ENCODE results near the gene PSMB4. TPM values are rescaled to one million over a fixed set of nuclear protein-coding genes. Genes with fewer than 3 reads are reported as not detected.
"Not testable (repeated sequence)": the region's sequence is repeated elsewhere in the genome, so short reads cannot be mapped to it uniquely, and the experiment has no call there.

Gene PSMB4
- polyA plus RNA-seq, 3 donors, result 69.6 to 316 (median 85.6) TPM

- no CpG with 5 or more reads among the region's 3 CpGs for WGBS (ENCODE audit: insufficient coverage)
- Histone ChIP-seq H3K4me3 (replicated peaks in 1 of 3; ENCODE audit: low read depth in 2 of 3, low read length in 3 of 3) (no peak overlapping the region), H2AFZ (ENCODE audit: insufficient read depth, low read depth, low read length, poor library complexity, severe bottlenecking) (no peak overlapping the region), H3K4me2 (replicated peaks; ENCODE audit: extremely low read depth, low read length, poor library complexity, severe bottlenecking) (no peak overlapping the region), H3K79me2 (ENCODE audit: insufficient read depth, low read length) (no peaks in the 10 kb centered on the region), H3K27ac (ENCODE audit: low read depth in 1 of 2, low read length in 2 of 2) (no peak overlapping the region), H3K9me3 (replicated peaks in 1 of 2; ENCODE audit: control insufficient read depth in 1 of 2, insufficient read depth in 1 of 2, low read length in 2 of 2) (no peaks in the 10 kb centered on the region), H4K20me1 (ENCODE audit: insufficient read depth, low read length) (no peaks in the 10 kb centered on the region), H3K36me3 (replicated peaks in 1 of 2; ENCODE audit: control insufficient read depth in 1 of 2, insufficient read depth in 2 of 2, low read length in 2 of 2) (no peaks in the 10 kb centered on the region), H3K27me3 (ENCODE audit: control insufficient read depth in 2 of 2, insufficient read depth in 2 of 2, low read length in 2 of 2) (no peaks in the 10 kb centered on the region), H3K9ac (ENCODE audit: insufficient read depth, low read length, poor library complexity, severe bottlenecking) (no peak overlapping the region), H3K4me1 (ENCODE audit: control insufficient read depth in 1 of 2, insufficient read depth in 2 of 2, low read length in 2 of 2) (no peaks in the 10 kb centered on the region)
- peaks cover 0 to 5% (median 4%) of the 10 kb centered on the region in 7 donors for H3K9me3 Mint-ChIP-seq
- no peaks in the 10 kb centered on the region for H3K36me3 Mint-ChIP-seq
- H3K4me1 Mint-ChIP-seq, result no peaks in the 10 kb centered on the region
- intact Hi-C loops (cut with micrococcal nuclease), result no loop called here
- no peak for DNase-seq
- peaks cover 0 to 10% (median 3%) of the 10 kb centered on the region in 3 donors for H3K27me3 Mint-ChIP-seq (ENCODE audit: low read depth in 3 of 3)
- no peak overlapping the region for H3K4me3 Mint-ChIP-seq
- H3K27ac Mint-ChIP-seq, result no peak overlapping the region
- TF ChIP-seq, protein P1, sequence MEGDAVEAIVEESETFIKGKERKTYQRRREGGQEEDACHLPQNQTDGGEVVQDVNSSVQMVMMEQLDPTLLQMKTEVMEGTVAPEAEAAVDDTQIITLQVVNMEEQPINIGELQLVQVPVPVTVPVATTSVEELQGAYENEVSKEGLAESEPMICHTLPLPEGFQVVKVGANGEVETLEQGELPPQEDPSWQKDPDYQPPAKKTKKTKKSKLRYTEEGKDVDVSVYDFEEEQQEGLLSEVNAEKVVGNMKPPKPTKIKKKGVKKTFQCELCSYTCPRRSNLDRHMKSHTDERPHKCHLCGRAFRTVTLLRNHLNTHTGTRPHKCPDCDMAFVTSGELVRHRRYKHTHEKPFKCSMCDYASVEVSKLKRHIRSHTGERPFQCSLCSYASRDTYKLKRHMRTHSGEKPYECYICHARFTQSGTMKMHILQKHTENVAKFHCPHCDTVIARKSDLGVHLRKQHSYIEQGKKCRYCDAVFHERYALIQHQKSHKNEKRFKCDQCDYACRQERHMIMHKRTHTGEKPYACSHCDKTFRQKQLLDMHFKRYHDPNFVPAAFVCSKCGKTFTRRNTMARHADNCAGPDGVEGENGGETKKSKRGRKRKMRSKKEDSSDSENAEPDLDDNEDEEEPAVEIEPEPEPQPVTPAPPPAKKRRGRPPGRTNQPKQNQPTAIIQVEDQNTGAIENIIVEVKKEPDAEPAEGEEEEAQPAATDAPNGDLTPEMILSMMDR (IDR thresholded peaks at IDR 0.05), result no peak
Measured at GRCh38 chr1:151391079-151391563, 8.3 kb upstream of the PSMB4 start.

GRCh38 chr1:151393583-151393982, 5.8 kb upstream of the PSMB4 start:
- H3K9ac ChIP-seq (ENCODE audit: insufficient read depth, low read length, poor library complexity, severe bottlenecking), result no peak overlapping the region
- no peak overlapping the region for H3K27ac ChIP-seq (ENCODE audit: low read depth in 1 of 2, low read length in 2 of 2)
- H3K9me3 Mint-ChIP-seq, result peaks cover 0 to 6% (median 4%) of the 10 kb centered on the region in 7 donors
- TF ChIP-seq, protein P1 (IDR thresholded peaks at IDR 0.05), result no peak
- H4K20me1 ChIP-seq (ENCODE audit: insufficient read depth, low read length), result no peaks in the 10 kb centered on the region
- H3K27me3 ChIP-seq (ENCODE audit: control insufficient read depth in 2 of 2, insufficient read depth in 2 of 2, low read length in 2 of 2), result no peaks in the 10 kb centered on the region
- H3K4me1 Mint-ChIP-seq, result no peaks in the 10 kb centered on the region
- intact Hi-C loops (cut with micrococcal nuclease), result no loop called here
- no peak overlapping the region for H3K4me2 ChIP-seq (replicated peaks; ENCODE audit: extremely low read depth, low read length, poor library complexity, severe bottlenecking)
- H3K27ac Mint-ChIP-seq, result no peak overlapping the region
- no peak overlapping the region for H2AFZ ChIP-seq (ENCODE audit: insufficient read depth, low read depth, low read length, poor library complexity, severe bottlenecking)
- H3K4me3 ChIP-seq (replicated peaks in 1 of 3; ENCODE audit: low read depth in 2 of 3, low read length in 3 of 3), result no peak overlapping the region
- no peaks in the 10 kb centered on the region for H3K9me3 ChIP-seq (replicated peaks in 1 of 2; ENCODE audit: control insufficient read depth in 1 of 2, insufficient read depth in 1 of 2, low read length in 2 of 2)
- no peaks in the 10 kb centered on the region for H3K79me2 ChIP-seq (ENCODE audit: insufficient read depth, low read length)
- no peaks in the 10 kb centered on the region for H3K36me3 Mint-ChIP-seq
- no peaks in the 10 kb centered on the region for H3K36me3 ChIP-seq (replicated peaks in 1 of 2; ENCODE audit: control insufficient read depth in 1 of 2, insufficient read depth in 2 of 2, low read length in 2 of 2)
- no peak for DNase-seq
- no peaks in the 10 kb centered on the region for H3K4me1 ChIP-seq (ENCODE audit: control insufficient read depth in 1 of 2, insufficient read depth in 2 of 2, low read length in 2 of 2)
- H3K4me3 Mint-ChIP-seq, result no peak overlapping the region
- peaks cover 0 to 17% (median 3%) of the 10 kb centered on the region in 3 donors for H3K27me3 Mint-ChIP-seq (ENCODE audit: low read depth in 3 of 3)

GRCh38 chr1:151396265-151396664, 3.1 kb upstream of the PSMB4 start:
- peaks cover 19% of the 10 kb centered on the region for H3K79me2 ChIP-seq (ENCODE audit: insufficient read depth, low read length)
- not testable (repeated sequence) for H3K9me3 Mint-ChIP-seq; H3K4me2 ChIP-seq (replicated peaks; ENCODE audit: extremely low read depth, low read length, poor library complexity, severe bottlenecking); H3K27ac Mint-ChIP-seq; H3K27me3 ChIP-seq (ENCODE audit: control insufficient read depth in 2 of 2, insufficient read depth in 2 of 2, low read length in 2 of 2); H3K27ac ChIP-seq (ENCODE audit: low read depth in 1 of 2, low read length in 2 of 2); H3K36me3 ChIP-seq (replicated peaks in 1 of 2; ENCODE audit: control insufficient read depth in 1 of 2, insufficient read depth in 2 of 2, low read length in 2 of 2); H3K4me3 Mint-ChIP-seq; H3K4me3 ChIP-seq (replicated peaks in 1 of 3; ENCODE audit: low read depth in 2 of 3, low read length in 3 of 3); DNase-seq; H4K20me1 ChIP-seq (ENCODE audit: insufficient read depth, low read length); H3K9ac ChIP-seq (ENCODE audit: insufficient read depth, low read length, poor library complexity, severe bottlenecking); H2AFZ ChIP-seq (ENCODE audit: insufficient read depth, low read depth, low read length, poor library complexity, severe bottlenecking); H3K9me3 ChIP-seq (replicated peaks in 1 of 2; ENCODE audit: control insufficient read depth in 1 of 2, insufficient read depth in 1 of 2, low read length in 2 of 2)
- intact Hi-C loops (cut with micrococcal nuclease), result loop anchor here (5.0 kb wide), 3 partner anchors 49 to 94 kb away; partner anchors contain the start of gene RFX5 (in 1 of the 2)
- H3K36me3 Mint-ChIP-seq, result peaks cover 9 to 11% of the 10 kb centered on the region in 2 donors
- H3K4me1 Mint-ChIP-seq, result peaks cover 15% of the 10 kb centered on the region
- peaks cover 9 to 17% of the 10 kb centered on the region in 2 donors for H3K4me1 ChIP-seq (ENCODE audit: control insufficient read depth in 1 of 2, insufficient read depth in 2 of 2, low read length in 2 of 2)
- peaks cover 0 to 16% (median 1%) of the 10 kb centered on the region in 3 donors for H3K27me3 Mint-ChIP-seq (ENCODE audit: low read depth in 3 of 3)
- no CpG with 5 or more reads among the region's 5 CpGs for WGBS (ENCODE audit: insufficient coverage)
